NCI-H2107 treated with DMSO at 0.1 percent for 48 hours (cell line): ENCODE measurements around the gene SGPL1.

Experiments used
- DNase-seq: peaks from one replicate; lab custom pipeline; 2025; ENCODE audit not compliant: unreplicated experiment; lab: John Stamatoyannopoulos, UW

Gene SGPL1

GRCh38 chr10:70809726-70810125 lies 6.0 kb upstream of the SGPL1 start:
- no peak for DNase-seq

- DNase-seq: no peak
Measured at GRCh38 chr10:70810967-70811366, 4.8 kb upstream of the SGPL1 start.

- no peak for DNase-seq
Measured at GRCh38 chr10:70811881-70812280, 3.9 kb upstream of the SGPL1 start.

GRCh38 chr10:70812814-70813213 lies 2.9 kb upstream of the SGPL1 start:
- no peak for DNase-seq

- DNase-seq: no peak
Measured at GRCh38 chr10:70814126-70814525, 1.6 kb upstream of the SGPL1 start.

GRCh38 chr10:70816220-70816894 lies 609 bp downstream of the SGPL1 start:
- DNase-seq: peak; percentile 83

- peak; percentile 11 for DNase-seq
Measured at GRCh38 chr10:70820976-70821750, 5.4 kb downstream of the SGPL1 start.

- DNase-seq: no peak
Measured at GRCh38 chr10:70822076-70822820, 6.5 kb downstream of the SGPL1 start.

- no peak for DNase-seq
Measured at GRCh38 chr10:70827086-70827757, 11.5 kb downstream of the SGPL1 start.

GRCh38 chr10:70828923-70829322 lies 13.2 kb downstream of the SGPL1 start:
- no peak for DNase-seq

GRCh38 chr10:70829543-70829942 lies 13.8 kb downstream of the SGPL1 start:
- no peak for DNase-seq

GRCh38 chr10:70830164-70830563 lies 14.4 kb downstream of the SGPL1 start:
- DNase-seq: no peak

GRCh38 chr10:70832221-70832620 lies 16.5 kb downstream of the SGPL1 start:
- DNase-seq: no peak

GRCh38 chr10:70832852-70833528 lies 17.2 kb downstream of the SGPL1 start:
- no peak for DNase-seq

GRCh38 chr10:70833601-70834000 lies 17.9 kb downstream of the SGPL1 start:
- DNase-seq: no peak

GRCh38 chr10:70834021-70834420 lies 18.3 kb downstream of the SGPL1 start:
- DNase-seq: no peak

GRCh38 chr10:70834441-70835151 lies 18.8 kb downstream of the SGPL1 start:
- DNase-seq: no peak

GRCh38 chr10:70836319-70836718 lies 20.6 kb downstream of the SGPL1 start:
- no peak for DNase-seq

GRCh38 chr10:70837660-70838059 lies 21.9 kb downstream of the SGPL1 start:
- no peak for DNase-seq

GRCh38 chr10:70838270-70838805 lies 22.6 kb downstream of the SGPL1 start:
- DNase-seq: no peak
